Neural progenitor cell (in vitro differentiated cells): Measurements from ENCODE around the gene SNTG2. TPM values are rescaled to one million over a fixed set of nuclear protein-coding genes. Genes with fewer than 3 reads are reported as not detected.

ENCODE experiments used
- DNase-seq: peaks from one replicate; pipeline ENCODE4 v3.0.0-alpha.2; 2016; ENCODE audit warnings: low spot score
- H2AFZ ChIP-seq: fragments of 200-600 bp; sonication (generic); replicated peaks from 2 replicates; pipeline ENCODE4 v1.6.1; 2016; ENCODE audit warnings: antibody characterized with exemption
- H3F3A ChIP-seq: fragments of 200-600 bp; sonication (generic); 2 replicates; pipeline ENCODE4 v1.6.1; 2016; ENCODE audit warnings: antibody characterized with exemption, low read depth
- H3K27ac ChIP-seq: fragments of 200-600 bp; sonication (generic); 2 replicates; pipeline ENCODE4 v1.5.1; 2016; ENCODE audit warnings: mild to moderate bottlenecking
- H3K27me3 ChIP-seq: fragments of 200-600 bp; sonication (generic); 2 replicates; pipeline ENCODE4 v1.6.1; 2016; ENCODE audit warnings: mild to moderate bottlenecking, moderate library complexity
- H3K36me3 ChIP-seq: fragments of 200-600 bp; sonication (generic); 2 replicates; pipeline ENCODE4 v1.5.1; 2016
- H3K4me1 ChIP-seq: fragments of 200-600 bp; sonication (generic); 2 replicates; pipeline ENCODE4 v1.6.1; 2016; ENCODE audit warnings: mixed run types
- H3K4me2 ChIP-seq: fragments of 200-600 bp; sonication (generic); 2 replicates; pipeline ENCODE4 v1.6.1; 2016
- H3K4me3 ChIP-seq: fragments of 200-600 bp; sonication (generic); 2 replicates; pipeline ENCODE4 v1.5.1; 2016
- H3K79me2 ChIP-seq: fragments of 200-600 bp; sonication (generic); 2 replicates; pipeline ENCODE4 v1.6.1; 2016; ENCODE audit warnings: low read depth
- H3K9ac ChIP-seq: fragments of 200-600 bp; sonication (generic); 2 replicates; pipeline ENCODE4 v1.6.1; 2016
- H3K9me3 ChIP-seq: fragments of 200-600 bp; sonication (generic); 2 replicates; pipeline ENCODE4 v1.5.1; 2016; ENCODE audit warnings: low read depth
- H4K20me1 ChIP-seq: fragments of 200-600 bp; sonication (generic); 2 replicates; pipeline ENCODE4 v1.6.1; 2016; ENCODE audit warnings: low read depth
- H3K27ac Mint-ChIP-seq: 3 replicates; pipeline ENCODE4 v1.8.0; 2021; ENCODE audit warnings: mixed read lengths
- H3K27me3 Mint-ChIP-seq: 2 replicates; pipeline ENCODE4 v1.8.0; 2022; ENCODE audit warnings: low read depth, mild to moderate bottlenecking, inconsistent platforms, moderate library complexity, mixed read lengths; ENCODE audit not compliant: insufficient read depth
- H3K36me3 Mint-ChIP-seq: 3 replicates; pipeline ENCODE4 v1.8.0; 2021; ENCODE audit warnings: mixed read lengths
- H3K4me1 Mint-ChIP-seq: 3 replicates; pipeline ENCODE4 v1.8.0; 2021; ENCODE audit warnings: mixed read lengths
- H3K4me3 Mint-ChIP-seq: 3 replicates; pipeline ENCODE4 v1.8.0; 2021; ENCODE audit warnings: mild to moderate bottlenecking, moderate library complexity, mixed read lengths
- H3K9me3 Mint-ChIP-seq: 3 replicates; pipeline ENCODE4 v1.8.0; 2020; ENCODE audit warnings: mixed read lengths
- EZH2 ChIP-seq: fragments of 200-600 bp; sonication (generic); IDR thresholded peaks from 2 replicates; pipeline ENCODE4 v1.6.1; 2017; ENCODE audit warnings: antibody characterized with exemption, mild to moderate bottlenecking, moderate library complexity
- EZH2phosphoT487 ChIP-seq: fragments of 200-600 bp; sonication (generic); IDR thresholded peaks from 2 replicates; pipeline ENCODE4 v1.6.1; 2017; ENCODE audit warnings: antibody characterized with exemption
- total RNA-seq: library from RNA; depleted of rRNA; stranded (reverse); fragments of >200 nt; gene quantifications from 2 replicates; pipeline ENCODE4 v1.2.3, GENCODE V29; 2015; ENCODE audit warnings: low replicate concordance
- TF ChIP-seq, protein P1 (sequence below): fragments of 200-600 bp; sonication (generic); IDR thresholded peaks from 2 replicates; pipeline ENCODE4 v1.5.1; 2017; ENCODE audit warnings: antibody characterized with exemption, mild to moderate bottlenecking

SNTG2 gene
- total RNA-seq, 1 donor from 2014 or later: 1.1 TPM

- Histone ChIP-seq H3K9ac (no peak overlapping the region), H3K4me3 (no peak overlapping the region), H3K4me1 (no peaks in the 10 kb centered on the region), H3K9me3 (no peaks in the 10 kb centered on the region), H3F3A (no peaks in the 10 kb centered on the region), H3K36me3 (no peaks in the 10 kb centered on the region), H4K20me1 (no peaks in the 10 kb centered on the region), H3K27me3 (no peaks in the 10 kb centered on the region), H3K4me2 (no peak overlapping the region), H3K79me2 (no peaks in the 10 kb centered on the region), H3K27ac (no peak overlapping the region), H2AFZ (no peak overlapping the region)
- Mint-ChIP-seq H3K36me3 (peaks cover 3% of the 10 kb centered on the region), H3K4me1 (no peaks in the 10 kb centered on the region), H3K9me3 (peaks cover 10% of the 10 kb centered on the region), H3K27ac (no peak overlapping the region), H3K4me3 (no peak overlapping the region), H3K27me3 (peaks cover 3% of the 10 kb centered on the region)
- TF ChIP-seq, protein P1, sequence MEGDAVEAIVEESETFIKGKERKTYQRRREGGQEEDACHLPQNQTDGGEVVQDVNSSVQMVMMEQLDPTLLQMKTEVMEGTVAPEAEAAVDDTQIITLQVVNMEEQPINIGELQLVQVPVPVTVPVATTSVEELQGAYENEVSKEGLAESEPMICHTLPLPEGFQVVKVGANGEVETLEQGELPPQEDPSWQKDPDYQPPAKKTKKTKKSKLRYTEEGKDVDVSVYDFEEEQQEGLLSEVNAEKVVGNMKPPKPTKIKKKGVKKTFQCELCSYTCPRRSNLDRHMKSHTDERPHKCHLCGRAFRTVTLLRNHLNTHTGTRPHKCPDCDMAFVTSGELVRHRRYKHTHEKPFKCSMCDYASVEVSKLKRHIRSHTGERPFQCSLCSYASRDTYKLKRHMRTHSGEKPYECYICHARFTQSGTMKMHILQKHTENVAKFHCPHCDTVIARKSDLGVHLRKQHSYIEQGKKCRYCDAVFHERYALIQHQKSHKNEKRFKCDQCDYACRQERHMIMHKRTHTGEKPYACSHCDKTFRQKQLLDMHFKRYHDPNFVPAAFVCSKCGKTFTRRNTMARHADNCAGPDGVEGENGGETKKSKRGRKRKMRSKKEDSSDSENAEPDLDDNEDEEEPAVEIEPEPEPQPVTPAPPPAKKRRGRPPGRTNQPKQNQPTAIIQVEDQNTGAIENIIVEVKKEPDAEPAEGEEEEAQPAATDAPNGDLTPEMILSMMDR: no peak
- TF ChIP-seq EZH2 (no peak), EZH2phosphoT487 (no peak)
- no peak for DNase-seq
Measured at GRCh38 chr2:1187189-1187588, 236.5 kb downstream of the SNTG2 start.

DNA sequence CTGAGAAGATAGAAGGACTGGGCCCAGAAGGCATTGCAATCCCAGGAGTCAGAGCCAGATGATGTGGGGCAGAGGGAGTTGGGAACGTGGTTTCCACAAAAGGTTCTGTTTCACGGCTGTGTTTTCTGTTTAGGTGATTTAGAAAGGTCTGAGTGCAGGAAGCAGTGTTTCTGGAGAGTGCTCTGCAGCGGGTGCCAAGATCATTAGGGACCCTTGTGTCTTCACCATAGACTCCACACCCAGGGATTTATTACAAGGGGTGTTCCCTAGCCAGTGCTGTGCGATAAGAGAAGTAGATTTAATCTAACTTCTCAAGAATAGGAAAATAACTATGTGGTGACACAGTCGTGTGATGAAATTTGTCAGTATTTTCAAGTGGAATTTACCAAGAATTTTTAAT, 241.5 kb downstream of the SNTG2 start:
- Mint-ChIP-seq H3K27ac (no peak overlapping the region), H3K4me3 (no peak overlapping the region)
- H3K4me3 ChIP-seq: no peak overlapping the region

GRCh38 chr2:1193801-1194200, 243.2 kb downstream of the SNTG2 start:
- no peak overlapping the region for H3K27ac Mint-ChIP-seq
- no peaks in the 10 kb centered on the region for H3K27me3 Mint-ChIP-seq
- TF ChIP-seq EZH2phosphoT487: no peak
- TF ChIP-seq, protein P1: no peak
- TF ChIP-seq EZH2: no peak
- Histone ChIP-seq H3K4me3 (no peak overlapping the region), H3K27me3 (no peaks in the 10 kb centered on the region), H3K36me3 (no peaks in the 10 kb centered on the region), H3K27ac (no peak overlapping the region), H3K79me2 (no peaks in the 10 kb centered on the region), H2AFZ (no peak overlapping the region), H4K20me1 (no peaks in the 10 kb centered on the region), H3K4me1 (no peaks in the 10 kb centered on the region), H3K9me3 (peaks cover 3% of the 10 kb centered on the region), H3F3A (no peaks in the 10 kb centered on the region), H3K9ac (no peak overlapping the region), H3K4me2 (no peak overlapping the region)
- no peak for DNase-seq
- peaks cover 19% of the 10 kb centered on the region for H3K9me3 Mint-ChIP-seq
- no peak overlapping the region for H3K4me3 Mint-ChIP-seq
- H3K36me3 Mint-ChIP-seq: no peaks in the 10 kb centered on the region
- no peaks in the 10 kb centered on the region for H3K4me1 Mint-ChIP-seq

More for the DNA sequence above, 241.5 kb downstream of the SNTG2 start:
- no peaks in the 10 kb centered on the region for H4K20me1 ChIP-seq
- H3K27me3 ChIP-seq: no peaks in the 10 kb centered on the region
- H3K4me2 ChIP-seq: no peak overlapping the region
- H3K9me3 ChIP-seq: peaks cover 3% of the 10 kb centered on the region
- H3K4me1 Mint-ChIP-seq: no peaks in the 10 kb centered on the region
- no peaks in the 10 kb centered on the region for H3K36me3 Mint-ChIP-seq
- H3K27me3 Mint-ChIP-seq: no peaks in the 10 kb centered on the region
- peaks cover 18% of the 10 kb centered on the region for H3K9me3 Mint-ChIP-seq
- no peaks in the 10 kb centered on the region for H3K4me1 ChIP-seq
- no peak overlapping the region for H2AFZ ChIP-seq
- H3K79me2 ChIP-seq: no peaks in the 10 kb centered on the region
- H3K27ac ChIP-seq: no peak overlapping the region
- TF ChIP-seq EZH2: no peak
- TF ChIP-seq EZH2phosphoT487: no peak
- TF ChIP-seq, protein P1: no peak
- H3K36me3 ChIP-seq: no peaks in the 10 kb centered on the region
- no peaks in the 10 kb centered on the region for H3F3A ChIP-seq
- DNase-seq: no peak
- no peak overlapping the region for H3K9ac ChIP-seq
